Fibroblast of skin of left quadriceps (primary cell): Measurements from ENCODE around the gene TOPORS.
"Not testable (repeated sequence)": the region's sequence is repeated elsewhere in the genome, so short reads cannot be mapped to it uniquely, and the experiment has no call there.

ENCODE experiments used
- DNase-seq, 2 experiments: peaks; one replicate each; pipeline ENCODE4 v3.0.0-alpha.2; 2013; ENCODE audit warnings: low read depth in 2 of 2

Gene TOPORS

GRCh38 chr9:32552172-32552872 is at the start of gene TOPORS, which contains the start of gene SMIM27:
Gene TOPORS, minus strand, starts transcription at chr9:32552586. Its CDS starts 150 bp downstream, at chr9:32552436.
Gene SMIM27, plus strand, starts transcription at chr9:32552327. Its CDS starts 108 bp downstream, at chr9:32552435.
- peak; percentile 72 to 78 for DNase-seq

GRCh38 chr9:32599021-32599420 is 46.6 kb upstream of the TOPORS start:
- not testable (repeated sequence) for DNase-seq

GRCh38 chr9:32596936-32597335 is 44.5 kb upstream of the TOPORS start:
- DNase-seq, result no peak

GRCh38 chr9:32596096-32596865 is 43.9 kb upstream of the TOPORS start:
- DNase-seq, result no peak

GRCh38 chr9:32590898-32591297 is 38.5 kb upstream of the TOPORS start:
- no peak for DNase-seq

GRCh38 chr9:32590476-32590875 is 38.1 kb upstream of the TOPORS start:
- no peak for DNase-seq

GRCh38 chr9:32589083-32589723 is 36.8 kb upstream of the TOPORS start:
- DNase-seq, result peak; percentile 16 to 17

- no peak for DNase-seq
Measured at GRCh38 chr9:32587901-32588300, 35.5 kb upstream of the TOPORS start.

GRCh38 chr9:32584784-32585183 is 32.4 kb upstream of the TOPORS start:
- peak; percentile 11 to 15 for DNase-seq

GRCh38 chr9:32581512-32582143 is 29.2 kb upstream of the TOPORS start:
- DNase-seq, result peak; percentile 18 to 22

- no peak for DNase-seq
Measured at GRCh38 chr9:32580631-32581300, 28.4 kb upstream of the TOPORS start.

- peak; percentile 17 to 25 for DNase-seq
Measured at GRCh38 chr9:32579706-32580331, 27.4 kb upstream of the TOPORS start.

- DNase-seq, result no peak
Measured at GRCh38 chr9:32578976-32579375, 26.6 kb upstream of the TOPORS start.

- no peak for DNase-seq
Measured at GRCh38 chr9:32577316-32577715, 24.9 kb upstream of the TOPORS start.

- DNase-seq, result no peak
Measured at GRCh38 chr9:32574858-32575257, 22.5 kb upstream of the TOPORS start.

- no peak for DNase-seq
Measured at GRCh38 chr9:32573821-32574220, 21.4 kb upstream of the TOPORS start.

GRCh38 chr9:32572900-32573523 is 20.6 kb upstream of the TOPORS start, which contains the start of gene NDUFB6:
Gene NDUFB6, minus strand, starts transcription at chr9:32573159. Its CDS starts 99 bp downstream, at chr9:32573060.
- DNase-seq, result peak; percentile 79 to 80

GRCh38 chr9:32571969-32572899 is 19.8 kb upstream of the TOPORS start:
- peak in 1 of 2 experiments; percentile 27 for DNase-seq

GRCh38 chr9:32570262-32570661 is 17.9 kb upstream of the TOPORS start:
- DNase-seq, result no peak
